Hepatocyte (in vitro differentiated cells): ENCODE data around the gene ANO6.

Experiments
- EZH2phosphoT487 ChIP-seq: fragments of 200-600 bp; sonication (generic); IDR thresholded peaks from one replicate; pipeline ENCODE4 v1.6.1; 2018; ENCODE audit warnings: antibody characterized with exemption, mild to moderate bottlenecking, low read depth, moderate library complexity; ENCODE audit not compliant: unreplicated experiment, severe bottlenecking
- TF ChIP-seq, protein P1 (sequence below): fragments of 200-600 bp; sonication (generic); IDR thresholded peaks from 2 replicates; pipeline ENCODE4 v1.5.1; 2016; ENCODE audit warnings: antibody characterized with exemption, mild to moderate bottlenecking; ENCODE audit not compliant: poor library complexity

DNA sequence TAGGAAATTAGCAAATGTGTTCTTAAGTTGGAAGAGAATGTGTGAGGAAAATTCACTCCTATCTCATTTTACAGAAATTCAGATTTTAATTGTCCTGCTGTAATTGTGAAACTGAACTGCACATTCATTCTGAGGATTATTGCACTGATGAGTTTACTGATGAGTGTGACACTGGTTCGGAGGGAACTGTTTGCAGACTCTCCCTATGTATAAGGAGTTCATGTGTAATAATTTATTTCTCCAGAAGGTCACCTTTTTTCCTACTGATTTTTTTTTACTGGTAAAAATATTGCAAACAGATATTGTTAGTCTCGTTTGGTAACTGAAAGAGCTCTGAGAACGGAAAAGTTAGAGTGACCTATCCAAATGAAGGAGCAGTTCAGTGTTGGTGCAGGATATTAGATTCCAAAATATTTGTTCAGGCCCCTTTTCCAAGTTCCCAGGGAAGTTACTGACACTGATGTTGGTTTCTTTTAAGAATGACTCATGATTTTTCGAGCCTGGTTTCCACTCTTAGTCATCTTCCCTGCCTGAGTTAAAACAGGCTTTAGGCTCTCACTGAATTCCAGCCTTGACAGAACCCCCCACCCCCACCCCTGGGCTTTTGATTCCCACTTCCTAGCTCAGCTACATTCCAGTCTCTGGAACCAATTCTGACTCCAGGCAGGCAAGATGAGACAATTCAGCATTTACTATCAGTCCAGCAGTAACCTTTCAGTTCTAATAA is 18.4 kb downstream of the ANO6 start:
- no peak for TF ChIP-seq EZH2phosphoT487
- TF ChIP-seq, protein P1, sequence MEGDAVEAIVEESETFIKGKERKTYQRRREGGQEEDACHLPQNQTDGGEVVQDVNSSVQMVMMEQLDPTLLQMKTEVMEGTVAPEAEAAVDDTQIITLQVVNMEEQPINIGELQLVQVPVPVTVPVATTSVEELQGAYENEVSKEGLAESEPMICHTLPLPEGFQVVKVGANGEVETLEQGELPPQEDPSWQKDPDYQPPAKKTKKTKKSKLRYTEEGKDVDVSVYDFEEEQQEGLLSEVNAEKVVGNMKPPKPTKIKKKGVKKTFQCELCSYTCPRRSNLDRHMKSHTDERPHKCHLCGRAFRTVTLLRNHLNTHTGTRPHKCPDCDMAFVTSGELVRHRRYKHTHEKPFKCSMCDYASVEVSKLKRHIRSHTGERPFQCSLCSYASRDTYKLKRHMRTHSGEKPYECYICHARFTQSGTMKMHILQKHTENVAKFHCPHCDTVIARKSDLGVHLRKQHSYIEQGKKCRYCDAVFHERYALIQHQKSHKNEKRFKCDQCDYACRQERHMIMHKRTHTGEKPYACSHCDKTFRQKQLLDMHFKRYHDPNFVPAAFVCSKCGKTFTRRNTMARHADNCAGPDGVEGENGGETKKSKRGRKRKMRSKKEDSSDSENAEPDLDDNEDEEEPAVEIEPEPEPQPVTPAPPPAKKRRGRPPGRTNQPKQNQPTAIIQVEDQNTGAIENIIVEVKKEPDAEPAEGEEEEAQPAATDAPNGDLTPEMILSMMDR: no peak
